Large intestine (tissue), 3 donors: ENCODE results near the gene CDYL. TPM values are rescaled to one million over a fixed set of nuclear protein-coding genes. Genes with fewer than 3 reads are reported as not detected.

Source experiments
- DNase-seq, 2 donors: peaks; one replicate each; pipeline versions ENCODE4 v3.0.0 to v3.0.0-alpha.2; 2013
- H3K27ac ChIP-seq: one replicate; pipeline ENCODE4 v1.5.1; 2013; ENCODE audit warnings: low read length
- H3K27me3 ChIP-seq: 2 replicates; pipeline ENCODE4 v1.6.1; 2013; ENCODE audit warnings: low read length; ENCODE audit not compliant: control insufficient read depth, insufficient read depth
- H3K36me3 ChIP-seq: 2 replicates; pipeline ENCODE4 v1.6.1; 2013; ENCODE audit warnings: low read length; ENCODE audit not compliant: control insufficient read depth, insufficient read depth
- H3K4me1 ChIP-seq: one replicate; pipeline ENCODE4 v1.6.1; 2013; ENCODE audit warnings: low read length; ENCODE audit not compliant: control insufficient read depth, insufficient read depth
- H3K4me3 ChIP-seq: one replicate; pipeline ENCODE4 v1.5.1; 2013; ENCODE audit warnings: low read length
- H3K9me3 ChIP-seq: one replicate; pipeline ENCODE4 v1.6.1; 2013; ENCODE audit warnings: mild to moderate bottlenecking, low read depth, low read length, moderate library complexity; ENCODE audit not compliant: control insufficient read depth
- WGBS: methylation state at CpG from one replicate; pipeline ENCODE4 v1.1.5; 2013; ENCODE audit warnings: low lambda C conversion rate; ENCODE audit not compliant: insufficient coverage; 5-methylcytosine and 5-hydroxymethylcytosine counted together
- polyA plus RNA-seq: library from polyadenylated mRNA; unstranded; fragments of 120-200 nt; gene quantifications from one replicate; pipeline ENCODE4 v1.2.1, GENCODE V29; 2013

The CDYL gene
- polyA plus RNA-seq, 1 donor: 15.4 TPM

GRCh38 chr6:4905826-4906225, 129.6 kb downstream of the CDYL start:
- Histone ChIP-seq H3K4me1 (peaks cover 34% of the 10 kb centered on the region), H3K27ac (no peak overlapping the region)
- DNase-seq: peak in 1 of 2 donors; percentile 25

GRCh38 chr6:4906293-4907276, 130.4 kb downstream of the CDYL start:
- WGBS: 60% methylated on average over 1 of the region's 11 CpGs
- Histone ChIP-seq H3K27ac (peak overlapping the region; percentile 43), H3K27me3 (no peaks in the 10 kb centered on the region), H3K4me3 (no peak overlapping the region), H3K4me1 (peaks cover 34% of the 10 kb centered on the region), H3K9me3 (no peaks in the 10 kb centered on the region), H3K36me3 (peaks cover 6% of the 10 kb centered on the region)
- peak in 1 of 2 donors; percentile 28 for DNase-seq

More at GRCh38 chr6:4905826-4906225, 129.6 kb downstream of the CDYL start:
- WGBS: 17% methylated on average over 1 of the region's 3 CpGs
- Histone ChIP-seq H3K9me3 (no peaks in the 10 kb centered on the region), H3K4me3 (no peak overlapping the region), H3K27me3 (no peaks in the 10 kb centered on the region), H3K36me3 (peaks cover 10% of the 10 kb centered on the region)

GRCh38 chr6:4907602-4908001, 131.4 kb downstream of the CDYL start:
- Histone ChIP-seq H3K4me3 (no peak overlapping the region), H3K36me3 (peaks cover 3% of the 10 kb centered on the region), H3K4me1 (peaks cover 34% of the 10 kb centered on the region), H3K27me3 (no peaks in the 10 kb centered on the region), H3K27ac (no peak overlapping the region), H3K9me3 (no peaks in the 10 kb centered on the region)
- WGBS: no CpG with 5 or more reads among the region's 6 CpGs
- no peak for DNase-seq

- DNase-seq: no peak
- Histone ChIP-seq H3K9me3 (no peaks in the 10 kb centered on the region), H3K36me3 (peaks cover 3% of the 10 kb centered on the region), H3K27ac (no peak overlapping the region), H3K4me3 (no peak overlapping the region), H3K4me1 (peaks cover 34% of the 10 kb centered on the region), H3K27me3 (no peaks in the 10 kb centered on the region)
- WGBS: no CpG with 5 or more reads among the region's 4 CpGs
Observed at GRCh38 chr6:4908062-4908461, 131.9 kb downstream of the CDYL start.

- Histone ChIP-seq H3K4me1 (peaks cover 26% of the 10 kb centered on the region), H3K27ac (no peak overlapping the region), H3K36me3 (no peaks in the 10 kb centered on the region), H3K9me3 (no peaks in the 10 kb centered on the region), H3K27me3 (no peaks in the 10 kb centered on the region), H3K4me3 (no peak overlapping the region)
- WGBS: no CpG with 5 or more reads among the region's 10 CpGs
- no peak for DNase-seq
Observed at GRCh38 chr6:4909063-4909706, 133.0 kb downstream of the CDYL start.

GRCh38 chr6:4910037-4910760, 134.0 kb downstream of the CDYL start:
- Histone ChIP-seq H3K4me1 (peaks cover 16% of the 10 kb centered on the region), H3K27ac (no peak overlapping the region), H3K36me3 (no peaks in the 10 kb centered on the region), H3K27me3 (no peaks in the 10 kb centered on the region), H3K9me3 (no peaks in the 10 kb centered on the region), H3K4me3 (no peak overlapping the region)
- WGBS: 100% methylated on average over 1 of the region's 9 CpGs
- DNase-seq: peak in 1 of 2 donors; percentile 18

- no peak overlapping the region for H3K27ac ChIP-seq
- H3K9me3 ChIP-seq: no peaks in the 10 kb centered on the region
- H3K4me1 ChIP-seq: no peaks in the 10 kb centered on the region
- H3K36me3 ChIP-seq: no peaks in the 10 kb centered on the region
- DNase-seq: no peak
- H3K4me3 ChIP-seq: no peak overlapping the region
- no CpG with 5 or more reads among the region's 5 CpGs for WGBS
- no peaks in the 10 kb centered on the region for H3K27me3 ChIP-seq
Observed at GRCh38 chr6:4912559-4912958, 136.4 kb downstream of the CDYL start.

- DNase-seq: no peak
- H3K9me3 ChIP-seq: no peaks in the 10 kb centered on the region
- H3K27me3 ChIP-seq: no peaks in the 10 kb centered on the region
- no peak overlapping the region for H3K27ac ChIP-seq
- no peak overlapping the region for H3K4me3 ChIP-seq
- no peaks in the 10 kb centered on the region for H3K36me3 ChIP-seq
- no peaks in the 10 kb centered on the region for H3K4me1 ChIP-seq
- no CpG with 5 or more reads among the region's 10 CpGs for WGBS
Observed at GRCh38 chr6:4913705-4914419, 137.7 kb downstream of the CDYL start.

GRCh38 chr6:4914420-4915159, 138.4 kb downstream of the CDYL start:
- no peak overlapping the region for H3K4me3 ChIP-seq
- H3K36me3 ChIP-seq: no peaks in the 10 kb centered on the region
- 25% methylated on average over 2 of the region's 14 CpGs for WGBS
- no peaks in the 10 kb centered on the region for H3K4me1 ChIP-seq
- H3K9me3 ChIP-seq: no peaks in the 10 kb centered on the region
- no peak for DNase-seq
- H3K27ac ChIP-seq: no peak overlapping the region
- no peaks in the 10 kb centered on the region for H3K27me3 ChIP-seq
